Right renal pelvis (tissue), 4 donors: ENCODE data around the gene KCNJ14. TPM values are rescaled to one million over a fixed set of nuclear protein-coding genes. Genes with fewer than 3 reads are reported as not detected.

Experiments
- DNase-seq, 4 donors: peaks; one replicate each; pipeline ENCODE4 v3.0.0-alpha.2; 2013; ENCODE audit warnings: low read depth in 4 of 4, low spot score in 3 of 4, missing footprints in 1 of 4
- polyA plus RNA-seq, 4 donors: library from polyadenylated mRNA; unstranded; fragments of 120-200 nt; gene quantifications; one replicate each; pipeline ENCODE4 v1.2.1, GENCODE V29; 2013; ENCODE audit not compliant: insufficient read length in 4 of 4

Gene KCNJ14
- polyA plus RNA-seq, 4 donors, result 0.60 to 0.77 (median 0.68) TPM

GRCh38 chr19:48444936-48445200, 10.5 kb upstream of the KCNJ14 start:
- no peak for DNase-seq

GRCh38 chr19:48445256-48445605, 10.1 kb upstream of the KCNJ14 start:
- peak in 2 of 4 donors; percentile 56 to 63 for DNase-seq

GRCh38 chr19:48445606-48446481, 9.5 kb upstream of the KCNJ14 start, which contains the start of gene GRWD1:
GRWD1 (plus strand) TSS chr19:48445983; CDS start chr19:48446006, 23 bp downstream.
- DNase-seq, result peak; percentile 88 to 95 (median 92)

DNA sequence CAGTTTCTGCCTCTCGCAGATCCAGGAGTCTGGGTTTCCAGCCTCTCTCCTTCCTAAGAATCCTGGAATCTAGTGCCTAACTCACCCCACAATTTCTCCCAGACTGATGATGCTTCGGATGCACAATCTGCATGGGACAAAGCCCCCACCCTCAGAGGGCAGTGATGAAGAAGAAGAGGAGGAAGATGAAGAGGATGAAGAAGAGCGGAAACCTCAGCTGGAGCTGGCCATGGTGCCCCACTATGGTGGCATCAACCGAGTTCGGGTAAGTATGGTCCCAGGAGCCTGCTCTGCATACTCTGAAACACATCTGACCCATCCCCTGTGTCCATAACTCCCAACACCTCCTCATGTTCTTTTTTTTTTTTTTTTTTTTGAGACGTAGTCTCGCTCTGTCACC, 8.8 kb upstream of the KCNJ14 start:
- DNase-seq, result no peak

DNA sequence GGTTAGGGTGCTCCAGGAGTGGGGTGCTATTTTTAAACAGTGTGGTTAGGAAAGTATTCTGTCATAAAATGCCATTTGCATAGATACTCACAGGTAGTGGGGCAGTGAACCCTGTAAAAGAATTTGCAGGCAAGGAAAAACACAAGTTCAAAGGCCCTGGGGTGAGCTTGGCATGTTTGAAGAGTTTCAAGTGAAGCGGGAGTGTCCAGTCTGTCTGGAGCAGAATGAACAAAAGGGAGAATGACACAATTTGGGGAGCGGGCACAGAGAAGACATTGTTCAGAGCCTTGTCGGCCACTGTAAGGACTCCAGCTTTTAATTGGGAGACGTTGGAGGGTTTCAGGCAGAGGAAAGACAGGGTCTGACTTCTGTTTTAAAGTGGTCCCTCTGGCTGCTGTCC, 6.8 kb upstream of the KCNJ14 start:
- DNase-seq, result no peak

DNA sequence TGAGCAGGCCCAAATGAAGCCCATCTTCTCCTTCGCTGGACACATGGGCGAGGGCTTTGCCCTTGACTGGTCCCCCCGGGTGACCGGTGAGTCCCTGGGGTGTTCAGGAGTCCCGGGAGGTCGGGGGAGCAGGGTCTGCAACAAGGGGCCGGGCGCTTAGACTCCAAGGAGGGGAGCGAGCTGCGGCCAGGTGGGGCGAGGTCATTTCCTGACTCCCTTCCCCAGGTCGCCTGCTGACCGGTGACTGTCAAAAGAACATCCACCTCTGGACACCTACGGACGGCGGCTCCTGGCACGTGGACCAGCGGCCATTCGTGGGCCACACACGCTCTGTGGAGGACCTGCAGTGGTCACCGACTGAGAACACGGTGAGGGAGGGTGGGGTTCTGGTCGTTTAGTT, 4.9 kb upstream of the KCNJ14 start:
- DNase-seq, result no peak

GRCh38 chr19:48450863-48451262, 4.5 kb upstream of the KCNJ14 start:
- DNase-seq, result no peak

DNA sequence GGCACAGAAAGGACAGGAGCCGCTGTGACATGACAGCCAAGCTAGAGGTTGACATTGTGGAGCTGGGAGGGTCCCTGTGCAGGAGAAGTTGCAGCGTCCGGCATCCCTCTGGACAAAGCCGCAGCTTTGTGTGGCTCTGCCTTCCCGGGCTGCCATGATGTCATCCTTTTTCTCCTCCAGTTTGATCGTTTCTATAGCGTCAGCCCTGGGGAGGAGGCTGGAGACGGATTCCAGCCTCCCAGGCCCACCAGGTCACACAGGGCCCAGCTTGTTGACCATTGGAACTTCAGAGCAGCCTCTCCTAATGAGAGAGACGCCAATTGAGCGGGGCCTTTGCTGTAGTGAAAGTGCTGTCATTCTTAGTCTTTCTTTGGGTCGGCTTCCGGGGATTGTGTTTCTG, 3.8 kb upstream of the KCNJ14 start:
- no peak for DNase-seq

DNA sequence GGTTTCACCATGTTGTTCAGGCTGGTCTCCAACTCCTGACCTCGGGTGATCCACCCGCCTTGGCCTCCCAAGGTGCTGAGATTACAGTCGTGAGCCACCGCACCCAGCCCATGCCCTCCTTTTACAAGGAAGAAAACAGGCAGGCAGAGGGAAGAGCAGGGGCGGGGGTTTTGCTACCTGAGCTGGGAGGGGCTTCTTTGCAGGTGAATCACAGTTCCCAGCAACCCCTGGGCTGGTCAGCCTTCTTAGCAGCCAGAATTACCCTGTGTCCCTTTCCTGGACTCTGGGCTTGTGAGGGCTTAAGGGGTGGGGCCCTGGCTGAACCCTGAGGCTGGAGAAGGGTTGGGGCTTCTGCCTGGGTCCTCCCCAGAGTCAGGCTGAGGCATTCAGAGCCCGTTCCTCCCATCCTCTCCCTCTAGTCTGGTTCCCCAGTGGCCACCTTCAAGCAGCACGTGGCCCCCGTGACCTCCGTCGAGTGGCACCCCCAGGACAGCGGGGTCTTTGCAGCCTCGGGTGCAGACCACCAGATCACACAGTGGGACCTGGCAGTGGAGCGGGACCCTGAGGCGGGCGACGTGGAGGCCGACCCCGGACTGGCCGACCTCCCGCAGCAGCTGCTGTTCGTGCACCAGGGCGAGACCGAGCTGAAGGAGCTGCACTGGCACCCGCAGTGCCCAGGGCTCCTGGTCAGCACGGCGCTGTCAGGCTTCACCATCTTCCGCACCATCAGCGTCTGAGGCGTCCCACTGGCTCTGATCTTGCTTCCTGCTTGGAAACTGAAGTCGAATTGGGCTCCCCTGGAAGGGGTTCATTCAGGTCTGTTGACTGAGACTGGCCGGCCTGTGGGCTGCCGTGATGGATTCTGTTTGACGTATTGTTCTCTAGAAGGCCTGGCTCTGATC, 2.8 kb upstream of the KCNJ14 start:
- DNase-seq, result no peak

DNA sequence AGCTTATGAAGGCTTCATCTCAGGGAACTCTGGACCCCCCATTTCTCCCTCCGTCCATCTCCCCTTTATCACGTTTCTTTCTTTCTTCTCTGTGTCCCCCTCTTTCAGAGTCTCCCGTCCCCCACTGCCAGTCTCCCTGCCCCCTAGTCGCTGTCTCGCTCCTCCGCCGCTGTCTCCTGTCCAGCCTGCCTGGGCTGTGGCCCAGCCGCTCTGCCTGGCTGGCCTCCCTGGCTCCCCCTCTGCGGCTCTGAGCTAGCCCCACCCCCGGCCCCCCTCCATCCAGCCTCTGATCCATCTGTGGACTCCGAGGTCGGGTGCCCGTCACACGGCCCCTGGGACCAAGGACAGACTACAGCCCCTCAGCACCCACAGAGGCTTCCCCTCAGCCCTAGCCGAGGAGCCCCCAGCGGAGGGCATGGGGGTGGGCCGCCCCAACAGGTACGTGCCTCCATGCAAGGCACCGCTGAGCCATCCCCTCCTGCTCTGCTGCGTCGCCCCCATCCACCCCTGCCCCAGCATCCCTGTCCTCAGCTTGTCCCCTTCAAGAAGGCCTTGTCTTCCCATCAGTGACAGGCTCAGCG, 1.1 kb upstream of the KCNJ14 start:
- no peak for DNase-seq

DNA sequence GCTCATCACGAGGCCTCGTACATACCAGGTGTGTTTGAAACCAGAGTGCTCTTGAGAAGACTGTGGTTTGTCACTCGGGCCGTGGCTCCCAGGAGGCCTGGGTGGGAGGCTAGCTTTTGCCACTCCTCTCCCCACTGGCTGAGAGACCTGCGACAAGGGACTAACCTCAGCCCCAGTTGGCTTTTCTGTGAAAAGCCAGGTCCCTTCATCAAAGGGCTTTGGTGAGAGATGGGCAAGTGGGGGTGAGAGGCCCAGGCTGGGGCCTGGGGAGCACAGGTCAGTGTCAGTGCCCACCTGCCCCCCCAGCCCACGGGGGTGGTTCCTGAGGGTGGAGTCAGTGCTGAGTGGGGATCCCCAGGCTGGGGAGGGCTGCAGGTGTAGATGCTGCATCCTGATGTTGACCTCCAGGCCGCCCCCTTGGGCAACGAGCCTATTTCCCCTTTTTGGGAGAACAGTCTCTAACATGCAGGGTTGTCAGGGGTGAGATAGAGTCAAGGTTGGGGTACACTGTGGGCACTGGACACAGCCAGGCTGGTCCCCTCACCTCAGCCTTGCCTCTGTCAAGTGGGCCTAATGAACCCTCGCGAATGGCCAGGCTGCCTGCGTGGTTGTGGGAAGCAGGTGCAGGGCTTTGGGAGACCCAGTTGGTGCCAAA, 661 bp downstream of the KCNJ14 start:
- no peak for DNase-seq

DNA sequence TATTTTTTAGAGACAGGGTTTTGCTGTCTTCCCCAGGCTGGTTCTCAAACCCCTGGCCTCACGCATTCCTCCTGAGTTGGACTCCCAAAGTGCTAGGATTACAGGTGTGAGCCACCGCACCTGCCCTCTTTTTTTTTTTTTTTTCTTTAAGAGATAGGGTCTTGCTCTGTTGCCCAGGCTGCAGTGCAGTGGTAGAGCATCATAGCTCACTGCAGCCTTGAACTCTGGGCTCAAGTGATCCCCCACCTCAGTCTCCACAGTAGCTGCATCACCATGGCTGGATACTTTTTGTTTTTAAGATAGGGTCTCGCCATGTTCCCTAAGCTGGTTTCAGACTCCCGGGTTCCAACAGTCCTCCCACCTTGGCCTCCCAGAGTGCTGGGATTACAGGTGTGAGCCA, 1.5 kb downstream of the KCNJ14 start:
- DNase-seq, result no peak

DNA sequence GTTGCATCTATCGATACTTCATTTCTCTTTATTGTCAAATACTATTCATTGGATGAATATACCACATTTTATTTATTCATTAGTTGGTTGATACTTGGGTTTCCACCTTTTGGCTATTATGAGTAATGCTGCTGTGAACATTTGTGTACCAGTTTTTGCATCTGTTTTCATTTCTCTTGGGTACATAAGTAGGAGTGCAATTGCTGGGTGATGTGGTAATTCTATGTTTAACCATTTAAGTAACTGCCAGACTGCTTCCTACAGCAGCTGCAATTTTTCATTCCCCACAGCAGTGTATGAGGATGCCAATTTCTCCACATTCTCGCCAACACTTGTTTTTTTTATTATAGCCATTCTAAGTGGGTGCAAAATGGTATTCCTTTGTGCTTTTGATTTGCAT, 2.6 kb downstream of the KCNJ14 start:
- no peak for DNase-seq

DNA sequence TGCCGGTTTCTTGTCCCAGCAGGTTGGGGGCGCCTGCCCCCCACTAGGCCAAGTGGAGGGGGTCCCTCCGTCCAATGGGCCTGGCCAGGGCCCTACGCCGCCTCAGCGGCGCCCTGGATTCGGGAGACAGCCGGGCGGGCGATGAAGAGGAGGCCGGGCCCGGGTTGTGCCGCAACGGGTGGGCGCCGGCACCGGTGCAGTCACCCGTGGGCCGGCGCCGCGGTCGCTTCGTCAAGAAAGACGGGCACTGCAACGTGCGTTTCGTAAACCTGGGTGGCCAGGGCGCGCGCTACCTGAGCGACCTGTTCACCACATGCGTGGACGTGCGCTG, 6.2 kb downstream of the KCNJ14 start:
- DNase-seq, result no peak

DNA sequence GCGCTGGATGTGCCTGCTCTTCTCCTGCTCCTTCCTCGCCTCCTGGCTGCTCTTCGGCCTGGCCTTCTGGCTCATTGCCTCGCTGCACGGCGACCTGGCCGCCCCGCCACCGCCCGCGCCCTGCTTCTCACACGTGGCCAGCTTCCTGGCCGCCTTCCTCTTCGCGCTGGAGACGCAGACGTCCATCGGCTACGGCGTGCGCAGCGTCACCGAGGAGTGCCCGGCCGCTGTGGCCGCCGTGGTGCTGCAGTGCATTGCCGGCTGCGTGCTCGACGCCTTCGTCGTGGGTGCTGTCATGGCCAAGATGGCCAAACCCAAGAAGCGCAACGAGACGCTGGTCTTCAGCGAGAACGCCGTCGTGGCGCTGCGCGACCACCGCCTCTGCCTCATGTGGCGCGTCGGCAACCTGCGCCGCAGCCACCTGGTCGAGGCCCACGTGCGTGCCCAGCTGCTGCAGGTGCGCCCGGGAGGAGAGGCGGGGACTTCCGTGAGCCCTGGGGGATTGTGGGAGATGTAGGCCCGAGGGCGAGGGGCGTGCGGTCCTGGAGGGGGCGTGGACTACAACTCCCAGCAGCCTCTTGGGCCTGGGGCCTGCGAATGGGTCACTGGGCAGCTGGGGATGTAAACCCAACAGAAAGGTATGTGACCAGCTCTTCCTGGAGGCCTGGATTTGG, 6.7 kb downstream of the KCNJ14 start:
- DNase-seq, result no peak

GRCh38 chr19:48465215-48465614, 9.8 kb downstream of the KCNJ14 start:
- DNase-seq, result no peak

- no peak for DNase-seq
Observed at GRCh38 chr19:48466561-48467325, 11.4 kb downstream of the KCNJ14 start.

DNA sequence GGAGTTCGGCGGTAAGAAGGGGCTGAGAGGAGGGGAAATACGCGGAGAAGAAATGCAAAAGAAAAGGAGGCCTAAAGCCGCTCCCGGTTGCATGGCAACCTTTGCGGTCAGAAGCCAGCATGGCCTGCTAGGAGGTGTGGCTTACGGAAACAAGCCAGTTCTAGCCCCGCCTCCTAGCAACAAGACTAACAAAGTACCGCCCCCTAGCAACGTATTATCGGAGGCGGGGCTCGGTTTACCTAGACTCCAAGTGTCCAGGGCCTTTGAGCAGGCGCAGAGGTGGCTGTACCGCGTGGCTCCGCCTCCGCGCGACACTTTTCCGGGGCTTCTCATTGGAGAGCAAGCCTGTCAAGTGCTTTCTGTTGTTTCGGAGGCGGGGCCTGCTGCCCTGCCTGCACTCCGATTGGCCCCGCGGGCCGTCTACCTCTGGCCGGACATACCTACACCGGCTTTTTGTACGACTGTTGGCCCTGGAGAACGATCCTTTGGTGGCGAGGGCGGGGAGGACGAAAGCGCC, 13.5 kb downstream of the KCNJ14 start:
- DNase-seq, result peak; percentile 100

DNA sequence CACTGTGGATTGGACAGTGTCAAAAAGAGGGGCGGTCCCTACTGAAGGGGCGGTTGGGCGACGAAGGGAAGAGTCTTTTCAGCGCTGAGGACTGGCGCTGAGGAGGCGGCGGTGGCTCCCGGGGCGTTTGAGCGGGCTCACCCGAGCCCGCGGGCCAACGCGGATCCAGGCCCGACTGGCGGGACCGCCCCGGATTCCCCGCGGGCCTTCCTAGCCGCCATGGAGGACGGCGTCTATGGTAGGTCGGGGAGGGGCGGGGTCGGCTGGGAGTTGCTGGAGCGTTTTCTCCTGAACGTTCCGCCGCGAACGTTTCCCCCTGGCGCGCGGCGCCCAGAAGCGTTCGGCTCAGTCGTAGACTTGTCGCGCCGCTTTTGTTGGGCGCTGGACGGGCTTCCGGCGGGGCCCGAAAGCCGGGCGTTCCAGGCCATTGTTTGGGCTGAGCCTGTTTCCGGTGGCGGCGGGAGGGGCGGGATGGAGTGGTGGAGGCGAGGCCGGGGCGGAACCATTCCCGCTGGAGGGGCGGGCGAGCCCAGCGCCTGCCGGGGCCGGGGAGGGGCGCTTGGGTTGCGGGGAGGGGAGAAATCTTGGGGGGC, 14.0 kb downstream of the KCNJ14 start, which contains the start of gene CYTH2:
CYTH2 (plus strand) TSS at position 81 of the 593 bp plus-strand sequence; CDS start at position 220, 139 bp downstream.
- peak in 2 of 4 donors; percentile 48 to 54 for DNase-seq
